GM18861 (cell line): ENCODE results near the gene SELENOS.

Source experiments
- ATAC-seq: cut with Tn5 transposase; IDR thresholded peaks from one replicate; pipeline ENCODE4 v1.9.1; 2021; ENCODE audit not compliant: unreplicated experiment

SELENOS gene, protein sequence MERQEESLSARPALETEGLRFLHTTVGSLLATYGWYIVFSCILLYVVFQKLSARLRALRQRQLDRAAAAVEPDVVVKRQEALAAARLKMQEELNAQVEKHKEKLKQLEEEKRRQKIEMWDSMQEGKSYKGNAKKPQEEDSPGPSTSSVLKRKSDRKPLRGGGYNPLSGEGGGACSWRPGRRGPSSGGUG

GRCh38 chr15:101277038-101277822, at the start of gene SELENOS:
Gene SELENOS (minus strand): TSS chr15:101277485. CDS start chr15:101277417, 68 bp downstream.
- peak; percentile 61 for ATAC-seq

DNA sequence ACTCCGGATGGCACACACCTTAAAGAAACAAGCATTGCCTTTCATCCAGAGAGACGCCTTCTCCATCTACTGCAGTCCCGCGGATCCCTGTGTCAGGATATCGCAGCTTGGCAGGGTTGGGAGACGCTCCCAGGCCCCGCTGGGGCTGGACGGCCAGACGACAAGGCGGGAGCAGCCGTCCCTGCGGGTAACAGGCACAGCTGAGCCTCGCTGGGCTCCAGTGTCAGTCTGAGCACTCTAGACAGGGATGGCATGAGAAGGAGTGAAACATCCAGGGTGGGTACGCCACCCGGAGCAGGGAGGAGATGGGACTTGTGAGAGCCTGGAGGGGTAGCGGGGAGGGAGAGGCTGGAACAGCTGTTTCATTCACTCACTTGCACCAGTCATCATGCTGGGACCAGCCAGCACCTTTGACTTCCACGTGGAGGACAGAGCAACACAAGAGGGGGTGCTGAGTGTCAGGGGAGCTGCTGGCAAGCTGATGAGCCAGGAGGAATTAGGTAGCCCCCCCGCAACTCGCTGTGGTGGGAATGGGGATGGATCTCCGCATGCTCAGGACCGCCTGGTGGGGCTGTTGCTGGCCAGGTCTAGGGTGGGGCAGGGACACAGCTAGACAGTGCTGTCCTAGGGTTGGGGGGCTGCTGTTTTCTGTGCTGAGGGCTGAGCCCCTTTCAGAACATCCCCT, 49.3 kb upstream of the SELENOS start:
- ATAC-seq = no peak

GRCh38 chr15:101326026-101326315, 48.7 kb upstream of the SELENOS start:
- ATAC-seq = no peak

DNA sequence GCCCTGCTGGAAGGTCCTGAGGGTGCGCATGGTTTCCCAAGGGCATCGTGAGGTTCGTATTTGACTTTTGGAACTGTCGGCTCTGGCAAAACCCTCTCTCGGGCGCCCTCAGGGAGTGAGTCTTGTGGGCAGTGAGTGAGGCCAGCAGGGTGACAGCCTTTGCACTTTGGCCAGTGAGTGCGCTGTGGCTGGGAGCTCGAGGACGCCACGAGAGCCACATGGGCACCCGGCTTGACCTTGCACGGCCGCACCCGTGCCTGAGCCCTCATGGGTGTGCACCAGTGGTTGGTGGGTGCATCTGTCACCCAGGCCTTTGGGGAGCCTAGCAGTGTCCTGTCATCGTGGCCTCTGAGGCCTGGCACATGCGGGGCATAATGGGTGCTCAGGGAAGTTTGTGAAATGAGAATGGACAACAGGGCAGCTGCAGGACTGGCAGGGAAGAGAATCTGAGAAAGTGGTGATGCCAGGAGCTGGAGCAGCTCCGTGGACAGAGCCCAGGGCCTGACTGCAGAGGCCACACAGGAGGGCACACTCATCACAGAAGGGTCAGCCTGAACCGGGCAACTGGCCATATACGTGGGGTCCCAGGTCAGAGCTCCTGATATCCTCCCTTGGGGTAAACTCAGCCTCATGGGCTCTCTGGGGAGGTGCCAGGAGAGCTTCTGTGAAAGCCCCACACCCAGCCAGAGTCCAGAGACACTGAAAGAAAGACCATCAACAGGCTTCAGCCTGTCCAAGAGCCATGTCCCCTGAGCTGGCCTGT, 48.2 kb upstream of the SELENOS start:
- no peak for ATAC-seq

GRCh38 chr15:101324524-101325177, 47.4 kb upstream of the SELENOS start:
- ATAC-seq = no peak

DNA sequence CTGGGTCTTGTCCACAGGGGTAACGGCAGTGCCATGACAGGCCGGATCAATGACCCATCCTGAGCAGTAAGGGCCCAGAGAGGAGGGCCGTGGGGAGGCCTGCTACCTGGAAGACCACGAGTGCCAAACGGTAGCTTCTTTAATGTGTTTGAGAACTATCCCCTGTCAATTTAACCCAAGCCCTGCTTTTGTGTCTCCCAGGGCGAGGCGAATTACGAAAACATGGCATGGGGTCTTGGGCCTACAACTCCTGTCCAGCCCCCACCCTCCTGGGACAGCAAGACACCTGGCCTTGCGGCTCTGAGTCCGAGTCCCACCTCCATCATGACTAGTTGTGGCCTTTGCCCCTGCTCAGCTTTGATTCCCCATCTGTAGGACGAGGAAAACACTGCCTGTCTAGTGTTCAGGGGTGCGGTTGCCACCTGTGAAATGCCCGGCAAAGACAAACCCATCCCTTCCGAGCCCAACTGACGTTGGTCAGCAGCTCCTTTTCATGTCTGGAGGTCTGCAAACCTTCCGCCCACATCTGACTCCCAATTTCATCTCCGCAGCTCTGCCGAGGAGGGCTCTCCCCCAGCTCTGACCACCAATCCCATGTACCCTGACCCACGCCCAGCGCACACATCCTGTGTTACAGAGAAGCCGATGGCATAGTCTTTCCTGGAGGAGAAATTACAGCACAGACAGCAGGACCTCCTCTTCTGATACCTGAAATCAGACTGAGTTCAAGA, 46.7 kb upstream of the SELENOS start:
- ATAC-seq = no peak

GRCh38 chr15:101322854-101323477, 45.7 kb upstream of the SELENOS start:
- no peak for ATAC-seq

DNA sequence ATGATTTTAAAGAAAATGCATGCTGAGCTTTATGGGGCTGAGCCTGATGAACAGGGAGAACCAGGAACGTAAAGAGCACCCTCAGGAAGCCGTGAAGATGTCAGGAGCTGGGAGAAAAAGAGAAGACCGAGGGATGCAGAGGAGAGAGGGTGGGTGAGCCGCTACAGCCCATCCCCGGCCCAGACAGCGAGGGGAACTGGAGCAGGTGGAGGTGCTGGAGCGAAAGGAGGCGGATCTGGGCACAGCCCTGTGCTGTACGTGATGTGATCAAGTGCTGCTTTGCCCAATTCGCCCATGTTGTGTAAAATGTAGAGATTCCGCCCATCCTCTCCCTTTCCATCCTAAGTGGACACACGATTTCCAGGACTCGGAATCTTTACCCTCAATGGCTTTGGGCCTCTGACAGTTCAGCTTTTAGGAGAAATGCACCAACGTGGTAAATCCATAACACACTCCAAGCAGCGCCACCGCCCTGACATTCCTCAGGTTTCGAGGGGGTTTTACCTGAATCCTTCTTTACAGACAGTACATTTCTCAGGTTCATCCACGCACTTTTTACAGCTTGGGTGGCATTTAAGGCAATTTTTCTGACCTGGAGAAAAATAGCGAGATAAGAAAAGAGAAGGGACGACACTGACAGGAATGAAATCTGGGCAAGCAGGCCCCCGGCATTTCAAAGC, 44.9 kb upstream of the SELENOS start:
- no peak for ATAC-seq

GRCh38 chr15:101320501-101321052, 43.3 kb upstream of the SELENOS start:
- ATAC-seq = no peak

DNA sequence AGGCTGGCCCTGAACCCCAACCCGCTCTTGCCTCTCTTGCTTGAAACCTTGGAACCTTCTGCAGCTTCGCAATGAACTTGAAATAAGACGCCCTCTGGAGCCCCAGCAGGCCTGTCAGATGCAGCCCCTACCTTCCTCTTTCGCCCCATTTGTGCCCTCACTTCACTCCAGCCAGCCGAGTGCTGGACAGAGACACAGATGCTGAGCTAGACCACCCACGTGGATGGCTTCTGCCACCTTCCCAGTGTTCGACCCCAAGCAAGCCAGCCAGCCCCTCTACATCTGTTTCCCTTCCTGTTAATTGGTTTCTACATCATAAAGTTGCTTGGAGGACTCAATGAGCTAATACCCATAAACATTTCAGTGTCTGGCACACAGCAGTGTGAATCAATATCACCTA, 41.6 kb upstream of the SELENOS start:
- no peak for ATAC-seq

DNA sequence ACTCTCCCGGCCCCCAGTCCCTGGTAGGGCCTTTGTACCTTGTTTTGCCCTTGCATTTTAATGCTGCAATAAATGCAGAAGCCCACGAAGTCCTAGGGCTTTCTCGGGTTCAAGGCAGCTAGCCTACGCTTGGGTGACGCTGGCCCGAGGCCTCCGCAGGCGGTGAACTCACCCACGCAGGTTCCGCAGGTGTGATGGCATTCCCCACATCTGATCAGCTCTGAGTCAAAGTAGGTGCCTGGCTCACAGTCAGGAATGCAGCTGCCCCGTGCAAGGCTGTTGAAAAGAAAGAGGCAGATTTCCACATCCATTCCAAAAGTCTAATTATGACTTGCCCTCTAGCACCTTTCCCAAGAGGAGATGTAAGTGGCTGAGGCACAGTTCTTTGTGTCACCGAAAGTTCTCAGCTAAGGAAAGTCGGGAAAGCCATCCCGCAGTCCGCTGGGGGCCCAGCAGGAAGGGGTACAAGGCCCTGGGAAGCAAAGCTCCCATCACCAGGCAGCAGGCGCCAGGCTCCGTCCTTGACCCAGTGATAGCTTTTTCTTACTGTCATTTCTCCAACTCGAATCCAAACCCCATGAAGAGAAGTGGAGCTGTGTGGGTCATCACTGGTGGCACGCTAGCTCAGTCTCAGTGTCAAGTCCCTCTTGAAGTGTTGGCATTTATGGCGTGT, 41.0 kb upstream of the SELENOS start:
- ATAC-seq = no peak

GRCh38 chr15:101317336-101317872, 40.1 kb upstream of the SELENOS start:
- no peak for ATAC-seq

GRCh38 chr15:101316529-101316928, 39.2 kb upstream of the SELENOS start:
- ATAC-seq = no peak

DNA sequence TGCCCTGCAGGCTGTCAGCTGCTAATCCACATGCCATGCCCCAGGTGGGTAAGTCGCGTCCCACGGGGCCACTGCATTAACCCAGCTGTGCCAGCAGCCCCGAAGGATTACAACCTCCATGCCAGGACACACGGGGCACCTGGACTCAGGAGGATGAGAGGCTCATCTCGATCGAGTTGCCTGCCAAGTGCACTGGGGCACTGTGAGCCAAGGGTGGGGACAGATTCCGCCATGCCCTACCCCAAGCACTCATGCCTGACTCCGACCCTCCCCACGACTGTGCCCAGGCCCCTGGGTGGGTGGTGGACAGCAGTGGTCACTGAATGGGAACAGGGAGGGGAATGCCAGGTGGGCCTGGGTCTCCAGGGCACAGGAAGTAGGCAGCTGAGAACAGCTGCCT, 38.5 kb upstream of the SELENOS start:
- ATAC-seq = no peak

DNA sequence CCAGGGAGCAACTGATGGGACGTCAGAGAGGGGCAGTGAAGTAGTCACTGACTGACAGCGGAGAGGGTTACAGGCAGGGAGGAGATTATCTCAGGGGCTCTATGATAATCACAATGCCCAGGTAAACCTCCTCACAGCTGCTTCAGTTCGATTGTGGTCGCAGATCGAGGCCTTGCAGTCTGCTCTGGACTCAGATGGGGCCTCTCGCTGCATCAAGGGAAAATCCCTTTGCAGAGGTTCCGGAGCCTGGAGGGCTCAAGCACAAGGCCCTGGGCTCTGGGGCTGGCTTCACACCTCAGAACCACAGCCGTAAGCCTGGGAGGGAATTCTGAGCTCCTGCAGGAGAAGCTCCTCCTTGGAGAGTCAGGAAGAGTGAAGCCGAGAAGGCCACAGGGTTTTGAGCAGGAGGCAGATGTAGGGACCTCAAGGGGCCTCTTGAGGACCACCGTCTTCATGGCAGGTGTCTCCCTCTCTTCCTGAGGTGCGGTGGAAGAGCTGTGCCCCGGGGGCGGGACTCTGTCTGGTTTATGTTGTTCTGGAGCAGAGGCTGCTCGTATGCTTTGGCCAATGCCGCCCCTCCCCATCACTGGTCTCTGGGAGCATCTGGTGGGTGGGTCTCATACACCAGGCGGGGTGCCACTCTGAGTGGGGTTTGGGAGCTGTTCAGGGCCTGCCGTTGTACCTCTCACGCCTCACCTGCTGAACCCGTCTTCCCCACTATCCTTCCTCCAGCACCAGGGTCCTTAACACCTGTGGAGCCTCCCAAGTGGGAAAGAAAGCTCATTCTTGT, 37.2 kb upstream of the SELENOS start:
- ATAC-seq = no peak

DNA sequence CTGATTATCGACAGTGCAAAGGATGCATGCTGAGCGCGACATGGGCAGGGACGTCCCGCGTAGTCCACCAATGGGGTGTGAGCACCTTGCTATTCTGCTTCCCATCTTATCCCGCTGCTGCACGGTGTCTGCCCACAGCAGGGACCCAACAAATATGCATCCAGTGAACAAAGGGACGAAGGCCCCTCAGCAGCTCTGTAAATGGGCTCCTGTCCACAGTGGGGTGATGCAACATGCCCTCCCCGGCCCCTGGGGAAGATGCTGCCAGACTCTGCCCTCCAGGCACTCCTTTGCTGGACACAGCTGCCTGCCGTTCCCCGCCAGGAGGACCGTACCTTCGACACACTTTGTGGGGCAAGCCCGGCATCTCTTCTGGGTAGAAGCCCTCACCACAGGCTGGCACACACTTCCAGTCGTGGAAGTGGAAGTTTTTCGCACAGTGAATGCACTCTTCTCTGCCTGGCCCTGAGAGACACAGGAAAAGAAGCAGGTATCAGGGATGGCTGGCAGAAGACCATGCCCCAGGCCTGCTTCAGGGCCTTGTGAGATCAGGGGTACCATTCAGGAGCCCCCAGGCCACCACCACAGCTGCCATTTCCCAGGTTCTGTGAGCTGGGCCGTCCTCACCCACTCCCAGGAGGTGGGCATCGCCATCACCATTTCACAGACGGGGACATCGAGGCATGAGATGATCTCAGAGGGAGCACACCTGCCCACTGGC, 35.9 kb upstream of the SELENOS start:
- no peak for ATAC-seq

DNA sequence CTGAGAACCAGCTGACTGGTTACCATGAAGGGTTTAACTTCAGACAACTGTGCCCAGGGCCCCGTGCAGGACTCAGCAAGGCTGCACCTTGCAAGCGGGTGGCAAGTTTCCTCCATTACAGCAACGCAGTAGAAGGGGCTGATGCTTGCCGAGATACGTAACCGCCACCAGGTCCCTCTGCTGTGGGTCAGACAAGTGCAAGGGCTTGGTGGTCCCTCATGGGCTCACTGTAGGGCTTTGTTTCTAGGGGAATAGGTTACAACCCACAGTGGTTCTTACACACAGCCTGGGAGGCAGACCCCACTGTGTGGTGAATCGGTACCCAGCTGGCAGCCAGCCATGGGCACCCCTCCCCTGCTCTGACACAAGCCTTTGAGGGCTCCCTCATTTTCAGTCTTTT, 33.2 kb upstream of the SELENOS start:
- no peak for ATAC-seq
